HTR-8/SVneo (cell line): ENCODE data around the gene TGFBI.
A peak's percentile ranks its signal among the peaks of the same experiment; 100 is the strongest.

Source experiments
- DNase-seq: peaks from one replicate; pipeline ENCODE4 v3.0.0; 2011; ENCODE audit warnings: low spot score, mixed read lengths; ENCODE audit not compliant: insufficient read length
- FAIRE-seq: peaks from 2 replicates; lab custom pipeline; 2011; peaks lifted over from hg19 to GRCh38; lab: Jason Lieb, UNC

Gene TGFBI

GRCh38 chr5:136082390-136083193, 53.8 kb downstream of the TGFBI start:
- peak; percentile 40 for FAIRE-seq
- DNase-seq, result peak; percentile 63

GRCh38 chr5:136084698-136085097, 55.9 kb downstream of the TGFBI start:
- no peak for FAIRE-seq
- DNase-seq, result no peak

- FAIRE-seq, result no peak
- no peak for DNase-seq
Measured at GRCh38 chr5:136086783-136087566, 58.2 kb downstream of the TGFBI start.

GRCh38 chr5:136087961-136088871, 59.4 kb downstream of the TGFBI start:
- no peak for DNase-seq
- no peak for FAIRE-seq

- DNase-seq (no peak), FAIRE-seq (no peak)
Measured at GRCh38 chr5:136089791-136090190, 61.0 kb downstream of the TGFBI start.

- FAIRE-seq (no peak), DNase-seq (no peak)
Measured at GRCh38 chr5:136090319-136090718, 61.5 kb downstream of the TGFBI start.

- FAIRE-seq, result no peak
- DNase-seq, result no peak
Measured at GRCh38 chr5:136094189-136094912, 65.6 kb downstream of the TGFBI start.

- FAIRE-seq (no peak), DNase-seq (no peak)
Measured at GRCh38 chr5:136094913-136095641, 66.3 kb downstream of the TGFBI start.

GRCh38 chr5:136098176-136098575, 69.4 kb downstream of the TGFBI start:
- FAIRE-seq (no peak), DNase-seq (no peak)

GRCh38 chr5:136099870-136100269, 71.1 kb downstream of the TGFBI start:
- DNase-seq (no peak), FAIRE-seq (no peak)

- DNase-seq, result no peak
- no peak for FAIRE-seq
Measured at GRCh38 chr5:136101884-136102283, 73.1 kb downstream of the TGFBI start.

- no peak for DNase-seq
- FAIRE-seq, result no peak
Measured at GRCh38 chr5:136103118-136103517, 74.3 kb downstream of the TGFBI start.

GRCh38 chr5:136104306-136104965, 75.6 kb downstream of the TGFBI start:
- DNase-seq (no peak), FAIRE-seq (no peak)

GRCh38 chr5:136106351-136107031, 77.7 kb downstream of the TGFBI start:
- FAIRE-seq (no peak), DNase-seq (no peak)

GRCh38 chr5:136108180-136108611, 79.4 kb downstream of the TGFBI start:
- DNase-seq (no peak), FAIRE-seq (no peak)

GRCh38 chr5:136108766-136109165, 80.0 kb downstream of the TGFBI start:
- FAIRE-seq (no peak), DNase-seq (no peak)

- FAIRE-seq (no peak), DNase-seq (no peak)
Measured at GRCh38 chr5:136109453-136110135, 80.8 kb downstream of the TGFBI start.
